H1 (cell line): ENCODE measurements around the gene KRAS. TPM values are rescaled to one million over a fixed set of nuclear protein-coding genes. Genes with fewer than 3 reads are reported as not detected.

Experiments
- CTCF ChIA-PET: fragments of 300-600 bp; sonication (Branson Sonifier 250); formaldehyde crosslinking; loops from one replicate; lab custom pipeline; 2021; ENCODE audit not compliant: partially characterized antibody; lab: Charles Lee
- POLR2A ChIA-PET: fragments of 300-600 bp; sonication (Branson Sonifier 250); formaldehyde crosslinking; loops from one replicate; lab custom pipeline; 2021; ENCODE audit warnings: inconsistent platforms; ENCODE audit not compliant: partially characterized antibody; lab: Charles Lee
- DNase-seq, 2 experiments: peaks; one replicate each; pipeline versions ENCODE4 v3.0.0 to v3.0.0-alpha.2; 2010 to 2022; ENCODE audit warnings: low spot score in 2 of 2, low read depth in 1 of 2, mixed read lengths in 1 of 2
- FAIRE-seq: peaks from 2 replicates; lab custom pipeline; 2011; peaks lifted over from hg19 to GRCh38; lab: Jason Lieb, UNC
- H2AFZ ChIP-seq: 2 replicates; pipeline ENCODE4 v1.8.1; 2012; ENCODE audit warnings: low read length, inconsistent platforms
- H2AK5ac ChIP-seq: 2 replicates; pipeline ENCODE4 v1.6.1; 2013; ENCODE audit warnings: low read depth, low read length
- H2BK120ac ChIP-seq: replicated peaks from 2 replicates; pipeline ENCODE3; 2013; ENCODE audit warnings: low read depth, low read length, inconsistent platforms
- H2BK12ac ChIP-seq: 2 replicates; pipeline ENCODE4 v1.6.1; 2013; ENCODE audit warnings: low read depth, low read length
- H2BK15ac ChIP-seq: 2 replicates; pipeline ENCODE4 v1.6.1; 2013; ENCODE audit warnings: low read length
- H2BK20ac ChIP-seq: 2 replicates; pipeline ENCODE4 v1.6.1; 2013; ENCODE audit warnings: low read length
- H2BK5ac ChIP-seq: 2 replicates; pipeline ENCODE4 v1.6.1; 2013; ENCODE audit warnings: low read depth, low read length
- H3K14ac ChIP-seq: 2 replicates; pipeline ENCODE4 v1.6.1; 2013; ENCODE audit warnings: inconsistent platforms; ENCODE audit not compliant: insufficient read length
- H3K18ac ChIP-seq: 2 replicates; pipeline ENCODE4 v1.6.1; 2013; ENCODE audit warnings: low read length; ENCODE audit errors: extremely low read depth
- H3K23ac ChIP-seq: 2 replicates; pipeline ENCODE4 v1.6.1; 2013; ENCODE audit warnings: inconsistent platforms; ENCODE audit not compliant: insufficient read length
- H3K23me2 ChIP-seq: 2 replicates; pipeline ENCODE4 v1.6.1; 2013; ENCODE audit warnings: low read depth, low read length
- H3K27ac ChIP-seq: 2 replicates; pipeline ENCODE4 v1.6.1; 2011; ENCODE audit warnings: low read depth, low read length, inconsistent platforms
- H3K27me3 ChIP-seq, 4 experiments: replicated peaks in 1 of 4; 1 replicate in 1 of 4; 2 replicates in 3 of 4; pipeline versions ENCODE4 v1.6.1 to v1.8.1; 2011 to 2013; ENCODE audit warnings: low read length in 3 of 4, mild to moderate bottlenecking in 3 of 4, inconsistent platforms in 2 of 4, mixed read lengths in 2 of 4, moderate library complexity in 1 of 4; ENCODE audit not compliant: control insufficient read depth in 3 of 4, insufficient read depth in 3 of 4; ENCODE audit errors: extremely low read depth in 1 of 4
- H3K36me3 ChIP-seq, 4 experiments: 2 replicates each; pipeline versions ENCODE4 v1.6.1 to v1.8.1; 2011 to 2013; ENCODE audit warnings: mild to moderate bottlenecking in 4 of 4, low read length in 3 of 4, moderate library complexity in 2 of 4, control low read depth in 1 of 4, inconsistent platforms in 1 of 4; ENCODE audit not compliant: insufficient read depth in 4 of 4, control insufficient read depth in 2 of 4
- H3K4ac ChIP-seq: replicated peaks from 2 replicates; pipeline ENCODE3; 2013; ENCODE audit warnings: low read length, low read depth, mixed read lengths, inconsistent platforms; ENCODE audit not compliant: insufficient read length
- H3K4me1 ChIP-seq, 4 experiments: replicated peaks in 1 of 4; 1 replicate in 1 of 4; 2 replicates in 3 of 4; pipeline versions ENCODE4 v1.6.1 to v1.8.1; 2011 to 2013; ENCODE audit warnings: low read length in 3 of 4, inconsistent platforms in 2 of 4, mixed read lengths in 1 of 4; ENCODE audit not compliant: insufficient read depth in 4 of 4, control insufficient read depth in 3 of 4
- H3K4me2 ChIP-seq, 2 experiments: 2 replicates each; pipeline versions ENCODE4 v1.6.1 to v1.8.1; 2011 to 2013; ENCODE audit warnings: low read depth in 2 of 2, low read length in 2 of 2, control low read depth in 1 of 2, inconsistent platforms in 1 of 2, mild to moderate bottlenecking in 1 of 2; ENCODE audit not compliant: insufficient read depth in 1 of 2
- H3K4me3 ChIP-seq, 4 experiments: fragments of 200-600, 300-600 bp in 1 of 4; sonication (generic), shearing (Covaris generic), sonication (Bioruptor Twin) in 1 of 4; 2 replicates each; pipeline versions ENCODE4 v1.5.1 to v1.8.1; 2011 to 2016; ENCODE audit warnings: low read length in 4 of 4, low read depth in 3 of 4, control low read depth in 2 of 4, inconsistent platforms in 2 of 4, mild to moderate bottlenecking in 2 of 4, mixed read lengths in 1 of 4, moderate library complexity in 1 of 4; ENCODE audit not compliant: insufficient read depth in 2 of 4; ENCODE audit errors: extremely low read depth in 1 of 4
- H3K56ac ChIP-seq: replicated peaks from 2 replicates; pipeline ENCODE3; 2013; ENCODE audit warnings: low read depth, mild to moderate bottlenecking, mixed read lengths, low read length, inconsistent platforms; ENCODE audit not compliant: insufficient read length
- H3K79me1 ChIP-seq: 2 replicates; pipeline ENCODE4 v1.6.1; 2013; ENCODE audit warnings: low read depth, low read length, control low read depth
- H3K79me2 ChIP-seq, 2 experiments: 2 replicates each; pipeline versions ENCODE4 v1.6.1 to v1.8.1; 2012 to 2013; ENCODE audit warnings: low read length in 2 of 2, mild to moderate bottlenecking in 2 of 2, inconsistent platforms in 1 of 2; ENCODE audit not compliant: insufficient read depth in 2 of 2, control insufficient read depth in 1 of 2
- H3K9ac ChIP-seq, 4 experiments: replicated peaks in 1 of 4; 1 replicate in 1 of 4; 2 replicates in 3 of 4; pipeline versions ENCODE4 v1.6.1 to v1.8.1; 2011 to 2013; ENCODE audit warnings: low read depth in 3 of 4, low read length in 3 of 4, control low read depth in 2 of 4, mild to moderate bottlenecking in 2 of 4, moderate library complexity in 2 of 4, inconsistent platforms in 1 of 4; ENCODE audit errors: extremely low read depth in 1 of 4
- H3K9me3 ChIP-seq, 2 experiments: 2 replicates each; pipeline versions ENCODE4 v1.6.1 to v1.8.1; 2012 to 2013; ENCODE audit warnings: mild to moderate bottlenecking in 2 of 2, moderate library complexity in 2 of 2, control low read depth in 1 of 2, inconsistent platforms in 1 of 2, low read depth in 1 of 2, low read length in 1 of 2, mixed read lengths in 1 of 2; ENCODE audit not compliant: insufficient read depth in 2 of 2
- H4K20me1 ChIP-seq, 2 experiments: replicated peaks in 1 of 2; 2 replicates each; pipeline versions ENCODE3 to v1.8.1; 2011 to 2013; ENCODE audit warnings: inconsistent platforms in 2 of 2, low read length in 2 of 2, mild to moderate bottlenecking in 1 of 2; ENCODE audit not compliant: insufficient read depth in 2 of 2, control insufficient read depth in 1 of 2
- H4K5ac ChIP-seq: 2 replicates; pipeline ENCODE4 v1.6.1; 2013; ENCODE audit warnings: low read length, low read depth, mixed read lengths, inconsistent platforms; ENCODE audit not compliant: insufficient read length
- H4K8ac ChIP-seq: 2 replicates; pipeline ENCODE4 v1.8.0; 2013; ENCODE audit warnings: mild to moderate bottlenecking, moderate library complexity, low read length, inconsistent platforms; ENCODE audit not compliant: insufficient read depth; ENCODE audit errors: extremely low read depth
- H4K91ac ChIP-seq: replicated peaks from 2 replicates; pipeline ENCODE3; 2013; ENCODE audit warnings: low read length, mixed read lengths, inconsistent platforms; ENCODE audit not compliant: insufficient read length
- ATF2 ChIP-seq: IDR thresholded peaks from 2 replicates; pipeline ENCODE4 v1.6.1; 2012; ENCODE audit warnings: low read length, inconsistent platforms
- CTCF ChIP-seq, 3 experiments: IDR thresholded peaks; 1 replicate in 2 of 3; 2 replicates in 1 of 3; pipeline versions ENCODE4 v1.5.1 to v1.6.1; 2011; ENCODE audit warnings: low read length in 3 of 3, mild to moderate bottlenecking in 3 of 3, inconsistent platforms in 2 of 3, low read depth in 1 of 3, moderate library complexity in 1 of 3; ENCODE audit not compliant: insufficient read depth in 1 of 3; ENCODE audit errors: control extremely low read depth in 1 of 3
- EZH2 ChIP-seq: fragments of 200-600 bp; sonication (generic); IDR thresholded peaks from 2 replicates; pipeline ENCODE4 v1.7.1; 2012; ENCODE audit warnings: low read depth, mild to moderate bottlenecking, moderate library complexity, low read length, inconsistent platforms; ENCODE audit not compliant: severe bottlenecking
- GTF2F1 ChIP-seq: IDR thresholded peaks from 2 replicates; pipeline ENCODE4 v1.6.1; 2012; ENCODE audit warnings: low read depth, low read length, improper control_type of control experiment, borderline replicate concordance
- RXRA ChIP-seq: IDR thresholded peaks from 2 replicates; pipeline ENCODE4 v1.6.1; 2011; ENCODE audit warnings: low read depth, mild to moderate bottlenecking, low read length, moderate library complexity; ENCODE audit not compliant: insufficient read depth
- TAF7 ChIP-seq: optimal IDR thresholded peaks from 2 replicates; pipeline ENCODE3; 2011; ENCODE audit warnings: low read depth, mild to moderate bottlenecking, inconsistent platforms, low read length, moderate library complexity, borderline replicate concordance
- WGBS, 2 experiments: shearing (Covaris generic) in 1 of 2; methylation state at CpG; one replicate each; pipeline versions ENCODE4 v1.1.6 to v1.1.7; 2013 to 2015; ENCODE audit warnings: low lambda C conversion rate in 2 of 2, mixed read lengths in 2 of 2, inconsistent platforms in 1 of 2, low coverage in 1 of 2, missing lambda C conversion rate in 1 of 2; ENCODE audit not compliant: insufficient replicate concordance in 2 of 2, insufficient coverage in 1 of 2, insufficient read length in 1 of 2; ENCODE audit errors: extremely low coverage in 1 of 2, missing lambda C conversion rate in 1 of 2; 5-methylcytosine and 5-hydroxymethylcytosine counted together
- polyA plus RNA-seq, 7 experiments: library from polyadenylated mRNA; depleted of rRNA in 3 of 7; stranded (reverse) in 5 of 7; unstranded in 2 of 7; fragments of >200 nt in 5 of 7; fragments of 200-250 nt in 2 of 7; gene quantifications; 1 replicate in 5 of 7; 2 replicates in 1 of 7; 4 replicates in 1 of 7; pipeline versions ENCODE4 v1.2.1 to v1.2.3, GENCODE V29; 2011 to 2013; ENCODE audit warnings: missing spikeins in 2 of 7, mixed read lengths in 2 of 7
- total RNA-seq: library from RNA; stranded (reverse); fragmentation: NEBNext Ultra II Directional; extraction: Animal tissue kit (Norgen Biotek cat#: 25700); gene quantifications from 2 replicates; pipeline ENCODE4 v1.2.1, GENCODE V29; 2021

Gene KRAS
- total and polyA plus RNA-seq, 2 of the 8 experiments (the other 6 are each of a cell fraction or from before 2014, with no cell fraction given), result 24.8 to 64.6 TPM

GRCh38 chr12:25241167-25242020 lies 9.3 kb downstream of the KRAS start:
- Histone ChIP-seq H3K23ac (no peak overlapping the region), H3K4me3 (no peak overlapping the region), H2BK5ac (no peak overlapping the region), H3K36me3 (peaks cover 0 to 42% (median 2%) of the 10 kb centered on the region in 4 experiments), H3K4me2 (no peak overlapping the region), H3K27me3 (no peaks in the 10 kb centered on the region), H4K91ac (no peak overlapping the region), H4K5ac (no peak overlapping the region), H3K18ac (no peak overlapping the region), H2AK5ac (no peak overlapping the region), H3K23me2 (no peaks in the 10 kb centered on the region), H2BK12ac (no peak overlapping the region), H3K4ac (no peak overlapping the region), H2BK20ac (no peak overlapping the region), H2AFZ (no peak overlapping the region), H4K8ac (no peak overlapping the region), H3K79me1 (peaks cover 2% of the 10 kb centered on the region; the same call in 1 of the 2 replicates), H3K56ac (no peak overlapping the region), H2BK120ac (no peak overlapping the region), H3K27ac (no peak overlapping the region), H3K14ac (no peak overlapping the region), H2BK15ac (no peak overlapping the region), H3K4me1 (no peaks in the 10 kb centered on the region), H3K9ac (no peak overlapping the region), H3K9me3 (no peaks in the 10 kb centered on the region), H3K79me2 (peaks cover 4 to 83% of the 10 kb centered on the region in 2 experiments; a peak in 3 of 4 replicates), H4K20me1 (peaks cover 0 to 10% of the 10 kb centered on the region in 2 experiments)
- no peak for DNase-seq
- ChIA-PET POLR2A (interaction anchor here (0.9 to 1.8 kb wide), 3 partner anchors 10 to 146 kb away, joined by 3 to 9 read pairs (median 8); partner anchors contain the start of gene KRAS), CTCF (interaction anchor here (0.6 to 1.7 kb wide), 23 partner anchors 9 to 312 kb away, joined by 3 to 6 read pairs (median 3); no protein-coding TSS in a partner anchor)
- FAIRE-seq, result no peak
- 70% methylated on average over 6 of the region's 6 CpGs; no CpG with 5 or more reads in 1 of the 2 experiments for WGBS, 2 experiments
- TF ChIP-seq RXRA (no peak), EZH2 (no peak), GTF2F1 (no peak), CTCF (IDR thresholded peaks at IDR 0.05; ENCODE audit: control extremely low read depth in 1 of 3, insufficient read depth in 1 of 3, low read depth in 1 of 3, low read length in 3 of 3) (peak in 2 of 3 experiments; percentile 24 to 28; a peak in 2 of 4 replicates), TAF7 (no peak), ATF2 (no peak)
